Omental fat pad (tissue), 4 donors: ENCODE measurements around the gene DYRK1A. TPM values are rescaled to one million over a fixed set of nuclear protein-coding genes. Genes with fewer than 3 reads are reported as not detected.

Experiments
- ATAC-seq: fragments of 150-250 bp; one replicate; pipeline ENCODE4 v1.9.1; 2016; ENCODE audit warnings: mild to moderate bottlenecking, moderate library complexity; ENCODE audit not compliant: low FRiP score
- DNase-seq: peaks from one replicate; pipeline ENCODE4 v3.0.0-alpha.2; 2019; ENCODE audit warnings: low spot score
- CTCF ChIP-seq, 3 donors: fragments of 450-650 bp; IDR thresholded peaks; one replicate each; pipeline ENCODE4 v1.5.1; 2016 to 2017; ENCODE audit warnings: antibody characterized with exemption in 3 of 3, mild to moderate bottlenecking in 3 of 3, moderate library complexity in 2 of 3
- total RNA-seq, 4 donors: library from RNA; depleted of rRNA; stranded (reverse); fragments of >200 nt; gene quantifications; one replicate each; pipeline ENCODE4 v1.1.0, GENCODE V29; 2016

Gene DYRK1A
- total RNA-seq, 4 donors from 2014 or later = 50.7 to 82.3 (median 72.3) TPM

- ATAC-seq (no peak), DNase-seq (no peak)
- TF ChIP-seq CTCF (IDR thresholded peaks at IDR 0.05) = no peak
These were observed 106.9 kb downstream of the DYRK1A start for GRCh38 chr21:37473491-37473890.

- TF ChIP-seq CTCF (IDR thresholded peaks at IDR 0.05) = no peak
- DNase-seq (no peak), ATAC-seq (no peak)
These were observed 107.8 kb downstream of the DYRK1A start for GRCh38 chr21:37474342-37474741.

GRCh38 chr21:37475186-37475868 lies 108.8 kb downstream of the DYRK1A start:
- ATAC-seq = no peak
- TF ChIP-seq CTCF (IDR thresholded peaks at IDR 0.05) = no peak

GRCh38 chr21:37478794-37479193 lies 112.2 kb downstream of the DYRK1A start:
- no peak for DNase-seq
- no peak for ATAC-seq
- no peak for TF ChIP-seq CTCF (IDR thresholded peaks at IDR 0.05)

More at GRCh38 chr21:37475186-37475868, 108.8 kb downstream of the DYRK1A start:
- no peak for DNase-seq

- no peak for DNase-seq
- peak; percentile 44 for ATAC-seq
- TF ChIP-seq CTCF (IDR thresholded peaks at IDR 0.05) = no peak
These were observed 117.2 kb downstream of the DYRK1A start for GRCh38 chr21:37483776-37484175.

- no peak for TF ChIP-seq CTCF (IDR thresholded peaks at IDR 0.05)
- DNase-seq (no peak), ATAC-seq (no peak)
These were observed 118.2 kb downstream of the DYRK1A start for GRCh38 chr21:37484535-37485474.
